B cell (primary cell): ENCODE measurements around the gene CITED4.

Experiments
- CTCF ChIP-seq: fragments of 200-600 bp; IDR thresholded peaks from one replicate; pipeline ENCODE4 v1.8.0; 2022; ENCODE audit warnings: antibody characterized with exemption, mild to moderate bottlenecking
- EZH2 ChIP-seq: IDR thresholded peaks from 2 replicates; pipeline ENCODE4 v1.6.1; 2012; ENCODE audit warnings: borderline replicate concordance, low read depth, mild to moderate bottlenecking, moderate library complexity, low read length; ENCODE audit not compliant: insufficient read depth, poor library complexity, severe bottlenecking

DNA sequence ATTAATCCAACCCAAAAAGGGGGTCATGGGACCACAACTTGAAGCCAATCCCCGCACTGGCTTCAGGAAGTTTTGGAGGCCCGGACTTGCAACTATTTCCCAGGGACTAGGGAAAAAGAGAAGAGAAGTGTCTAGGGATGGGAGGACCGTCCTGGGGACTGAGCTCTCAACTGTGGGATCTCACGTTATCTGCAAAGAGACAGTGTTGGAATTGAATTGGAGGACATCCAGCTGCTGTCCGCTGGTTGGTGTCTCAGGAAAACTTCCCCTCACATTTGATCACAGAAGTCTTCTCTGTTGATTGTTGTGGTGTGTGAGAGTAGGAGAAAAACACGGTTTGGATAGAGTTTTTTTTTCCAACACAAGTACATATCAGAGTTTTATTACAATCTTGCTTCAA, 46.2 kb upstream of the CITED4 start:
- TF ChIP-seq CTCF (no peak), EZH2 (no peak)
